K562 (cell line): ENCODE measurements around the gene CD300H. TPM values are rescaled to one million over a fixed set of nuclear protein-coding genes. Genes with fewer than 3 reads are reported as not detected.

ENCODE experiments used
- ATAC-seq: fragments of 200-7000 bp; cut with Tn5 transposase; 3 replicates; pipeline ENCODE4 v1.9.1; 2020; ENCODE audit warnings: moderate library complexity
- BruUV-seq: library from RNA; stranded (reverse); fragments of 400-500 nt; replicated peaks from 2 replicates; lab custom pipeline; 2021; lab: Mats Ljungman, UMichigan
- CTCF ChIA-PET: fragments of 300-600 bp; formaldehyde crosslinking; extraction: SDS; loops from one replicate; lab custom pipeline; 2021; ENCODE audit warnings: low intra/inter-chr PET ratio; lab: Yijun Ruan, JAX
- POLR2A ChIA-PET: fragments of 300-600, 350-650 bp; sonication (Branson Sonifier 250); formaldehyde crosslinking; extraction: SDS; loops from one replicate; lab custom pipeline; 2021; ENCODE audit warnings: antibody characterized with exemption, inconsistent platforms; lab: Yijun Ruan, JAX
- DNase-seq, 4 experiments: peaks; one replicate each; pipeline versions ENCODE4 v3.0.0 to v3.0.0-alpha.2; 2011 to 2018; ENCODE audit warnings: low spot score in 3 of 4, mixed read lengths in 3 of 4; ENCODE audit errors: extremely low read depth in 1 of 4
- FAIRE-seq: peaks from 2 replicates; lab custom pipeline; 2011; peaks lifted over from hg19 to GRCh38; lab: Jason Lieb, UNC
- H2AFZ ChIP-seq: 2 replicates; pipeline ENCODE4 v1.6.0; 2011; ENCODE audit warnings: low read depth, low read length, control low read depth, inconsistent platforms
- H3K27ac ChIP-seq: fragments of 200-600 bp; 3 replicates; pipeline ENCODE4 v1.8.0; 2011; ENCODE audit warnings: low read depth, mild to moderate bottlenecking, control low read depth, inconsistent platforms, low read length, moderate library complexity, mixed read lengths; ENCODE audit errors: extremely low read depth
- H3K27me3 ChIP-seq, 2 experiments: fragments of 300-600 bp in 1 of 2; 2 replicates in 1 of 2; 3 replicates in 1 of 2; pipeline versions ENCODE4 v1.6.0 to v1.8.0; 2011; ENCODE audit warnings: inconsistent platforms in 2 of 2, low read length in 2 of 2, mild to moderate bottlenecking in 1 of 2, mixed read lengths in 1 of 2, moderate library complexity in 1 of 2; ENCODE audit not compliant: control insufficient read depth in 2 of 2, insufficient read depth in 2 of 2
- H3K36me3 ChIP-seq: fragments of 300-600 bp; 3 replicates; pipeline ENCODE4 v1.8.0; 2011; ENCODE audit warnings: mild to moderate bottlenecking, low read length, inconsistent platforms; ENCODE audit not compliant: control insufficient read depth, insufficient read depth
- H3K4me1 ChIP-seq, 2 experiments: fragments of 200-600 bp in 1 of 2; replicated peaks in 1 of 2; 2 replicates in 1 of 2; 3 replicates in 1 of 2; pipeline versions ENCODE4 v1.5.1 to v1.8.0; 2011; ENCODE audit warnings: inconsistent platforms in 2 of 2, low read length in 2 of 2, mild to moderate bottlenecking in 1 of 2, mixed read lengths in 1 of 2, moderate library complexity in 1 of 2; ENCODE audit not compliant: control insufficient read depth in 2 of 2, insufficient read depth in 2 of 2
- H3K4me2 ChIP-seq: 2 replicates; pipeline ENCODE4 v1.6.1; 2011; ENCODE audit warnings: low read length, control low read depth, inconsistent platforms, mixed read lengths; ENCODE audit not compliant: insufficient read depth
- H3K4me3 ChIP-seq: fragments of 200-600 bp; sonication (generic), shearing (Covaris generic); 2 replicates; pipeline ENCODE4 v1.5.1; 2016; ENCODE audit warnings: control low read depth, inconsistent platforms
- H3K79me2 ChIP-seq: fragments of 200-600 bp; 3 replicates; pipeline ENCODE4 v1.8.0; 2011; ENCODE audit warnings: low read length, inconsistent platforms; ENCODE audit not compliant: control insufficient read depth, insufficient read depth
- H3K9ac ChIP-seq, 2 experiments: 2 replicates each; pipeline versions ENCODE4 v1.6.0 to v1.6.1; 2011; ENCODE audit warnings: low read depth in 2 of 2, low read length in 2 of 2, control low read depth in 1 of 2, inconsistent platforms in 1 of 2, mild to moderate bottlenecking in 1 of 2, mixed read lengths in 1 of 2; ENCODE audit not compliant: insufficient read depth in 1 of 2
- H3K9me1 ChIP-seq: one replicate; pipeline ENCODE4 v1.6.0; 2011; ENCODE audit warnings: inconsistent platforms, mild to moderate bottlenecking, low read length, moderate library complexity; ENCODE audit not compliant: control insufficient read depth, insufficient read depth
- H3K9me3 ChIP-seq: replicated peaks from 2 replicates; pipeline ENCODE4 v1.5.1; 2011; ENCODE audit warnings: low read depth, low read length, inconsistent platforms; ENCODE audit not compliant: control insufficient read depth, insufficient read depth
- H4K20me1 ChIP-seq: replicated peaks from 2 replicates; pipeline ENCODE4 v1.6.1; 2011; ENCODE audit warnings: low read length, inconsistent platforms, mixed read lengths; ENCODE audit not compliant: control insufficient read depth, insufficient read depth
- ARID3B ChIP-seq: fragments of 250-450 bp; sonication (Bioruptor Pico); IDR thresholded peaks from 2 replicates; pipeline ENCODE4 v1.4.0; 2020; ENCODE audit warnings: borderline replicate concordance
- ASH1L ChIP-seq: fragments of 450-650 bp; IDR thresholded peaks from 2 replicates; pipeline ENCODE4 v1.6.1; 2018; ENCODE audit warnings: borderline replicate concordance, mild to moderate bottlenecking, low read depth; ENCODE audit not compliant: partially characterized antibody
- FOXA1 ChIP-seq: fragments of 450-650 bp; IDR thresholded peaks from 2 replicates; pipeline ENCODE4 v1.6.1; 2016; ENCODE audit warnings: mild to moderate bottlenecking, borderline replicate concordance
- FOXK1 ChIP-seq: sonication (generic); formaldehyde crosslinking; IDR thresholded peaks from 2 replicates; pipeline ENCODE4 v1.8.0; 2022; ENCODE audit warnings: missing genetic modification reagents, mild to moderate bottlenecking, borderline replicate concordance
- HEY1 ChIP-seq: fragments of 250-450 bp; sonication (Bioruptor Pico); IDR thresholded peaks from 2 replicates; pipeline ENCODE4 v1.5.0; 2020; ENCODE audit warnings: mild to moderate bottlenecking, moderate library complexity, borderline replicate concordance
- RUNX1 ChIP-seq: sonication (generic); IDR thresholded peaks from 2 replicates; pipeline ENCODE4 v1.6.1; 2016; ENCODE audit warnings: antibody characterized with exemption, low read depth
- SP2 ChIP-seq: IDR thresholded peaks from 2 replicates; pipeline ENCODE4 v1.6.1; 2011; ENCODE audit warnings: mild to moderate bottlenecking, low read depth, low read length, moderate library complexity; ENCODE audit not compliant: poor library complexity, severe bottlenecking; ENCODE audit errors: extremely low read depth
- SPI1 ChIP-seq: IDR thresholded peaks from 2 replicates; pipeline ENCODE4 v1.6.1; 2011; ENCODE audit warnings: low read depth, low read length, control low read depth, borderline replicate concordance
- ZBTB1 ChIP-seq: sonication (generic); formaldehyde crosslinking; IDR thresholded peaks from 2 replicates; pipeline ENCODE4 v1.8.1; 2023; ENCODE audit warnings: missing genetic modification reagents, low read depth, mild to moderate bottlenecking, borderline replicate concordance
- ZNF232 ChIP-seq: sonication (generic); formaldehyde crosslinking; IDR thresholded peaks from 2 replicates; pipeline ENCODE4 v1.8.0; 2022; ENCODE audit warnings: mild to moderate bottlenecking, missing genetic modification reagents
- WGBS: fragments of 100-300 bp; shearing (Covaris generic); methylation state at CpG from one replicate; pipeline ENCODE4 v1.1.6; 2016; ENCODE audit warnings: low coverage, mixed read lengths; ENCODE audit not compliant: insufficient coverage; ENCODE audit errors: missing lambda C conversion rate; 5-methylcytosine and 5-hydroxymethylcytosine counted together
- in situ Hi-C: fragments of 300-500 bp; cut with MboI; formaldehyde crosslinking; loops from 4 replicates; pipeline ENCODE4 v1.15.0; 2018; ENCODE audit warnings: inconsistent platforms, mixed read lengths
- intact Hi-C: fragments of 100-400 bp; cut with micrococcal nuclease; formaldehyde crosslinking; loops from 2 replicates; pipeline ENCODE4 v1.14.2; 2022
- polyA plus RNA-seq, 8 experiments: library from polyadenylated mRNA; depleted of rRNA in 4 of 8; stranded (reverse) in 5 of 8; unstranded in 3 of 8; fragments of >200 nt; fragmentation: Nextera tagmentation in 2 of 8; fragmentation: Illumina TruSeq in 1 of 8; extraction: Ambion mirVana in 2 of 8; extraction: Trizol in 1 of 8; gene quantifications; 2 replicates each; pipeline versions ENCODE4 v1.2.1 to v1.2.3, GENCODE V29; 2011 to 2014; ENCODE audit warnings: inconsistent platforms in 1 of 8, missing spikeins in 1 of 8
- total RNA-seq, 7 experiments: library from RNA; depleted of rRNA in 6 of 7; stranded (reverse); fragments of >200 nt in 6 of 7; fragmentation: Illumina TruSeq in 2 of 7; extraction: Trizol in 2 of 7; gene quantifications; 2 replicates each; pipeline versions ENCODE4 v1.2.1 to v1.2.3, GENCODE V29; 2011 to 2021; ENCODE audit warnings: low replicate concordance in 1 of 7
- TF ChIP-seq, protein P1 (sequence below): fragments of 450-650 bp; IDR thresholded peaks from 2 replicates; pipeline ENCODE4 v1.6.1; 2017; ENCODE audit warnings: antibody characterized with exemption

The CD300H gene
- total and polyA plus RNA-seq, 9 of the 15 experiments (the other 6 are each of a cell fraction or from before 2014, with no cell fraction given) = not detected

GRCh38 chr17:74573169-74573568, 5.9 kb upstream of the CD300H start:
- no peaks in the 10 kb centered on the region for H3K79me2 ChIP-seq
- no peaks in the 10 kb centered on the region for H3K9me3 ChIP-seq
- no peaks in the 10 kb centered on the region for H3K4me1 ChIP-seq
- no peak overlapping the region for H3K9ac ChIP-seq
- CTCF ChIA-PET = no interaction called here
- H3K36me3 ChIP-seq = no peaks in the 10 kb centered on the region
- intact Hi-C loops = no loop called here
- no peak overlapping the region for H3K4me3 ChIP-seq
- H2AFZ ChIP-seq = no peak overlapping the region
- no peak for ATAC-seq
- WGBS = 0% methylated on average over 3 of the region's 3 CpGs
- POLR2A ChIA-PET = interaction anchor here (0.9 kb wide), 1 partner anchor 8 kb away, joined by 4 read pairs; no protein-coding TSS in a partner anchor
- in situ Hi-C loops = no loop called here
- H3K27me3 ChIP-seq = peaks cover 8 to 36% of the 10 kb centered on the region in 2 experiments; a peak in 4 of 5 replicates
- no TSS peak for BruUV-seq
- H3K9me1 ChIP-seq = no peaks in the 10 kb centered on the region
- DNase-seq = no peak
- no peak overlapping the region for H3K27ac ChIP-seq
- TF ChIP-seq ZNF232 (CRISPR knock-in tag) (no peak), HEY1 (CRISPR knock-in tag) (no peak)
- no peak for FAIRE-seq
- peaks cover 7% of the 10 kb centered on the region; the same call in 1 of the 2 replicates for H4K20me1 ChIP-seq
- H3K4me2 ChIP-seq = no peak overlapping the region

GRCh38 chr17:74571621-74572270, 4.4 kb upstream of the CD300H start:
- Histone ChIP-seq H3K27ac (no peak overlapping the region), H3K9me3 (no peaks in the 10 kb centered on the region), H3K4me3 (no peak overlapping the region), H3K4me1 (no peaks in the 10 kb centered on the region), H4K20me1 (peaks cover 7% of the 10 kb centered on the region; the same call in 1 of the 2 replicates), H3K27me3 (peaks cover 7 to 31% of the 10 kb centered on the region in 2 experiments; a peak in 4 of 5 replicates), H3K9me1 (no peaks in the 10 kb centered on the region), H3K36me3 (no peaks in the 10 kb centered on the region), H2AFZ (no peak overlapping the region), H3K9ac (no peak overlapping the region), H3K79me2 (no peaks in the 10 kb centered on the region), H3K4me2 (no peak overlapping the region)
- no peak for DNase-seq
- in situ Hi-C loops (no loop called here), intact Hi-C loops (no loop called here)
- no TSS peak for BruUV-seq
- ChIA-PET POLR2A (no interaction called here), CTCF (no interaction called here)
- ATAC-seq = no peak
- no peak for FAIRE-seq
- 12% methylated on average over 4 of the region's 4 CpGs for WGBS
- no peak for TF ChIP-seq ASH1L
- no peak for TF ChIP-seq FOXK1 (CRISPR knock-in tag)
- TF ChIP-seq SPI1 = no peak
- TF ChIP-seq ARID3B (CRISPR knock-in tag) = no peak
- no peak for TF ChIP-seq ZNF232 (CRISPR knock-in tag)
- TF ChIP-seq ZBTB1 = no peak
- TF ChIP-seq, protein P1, sequence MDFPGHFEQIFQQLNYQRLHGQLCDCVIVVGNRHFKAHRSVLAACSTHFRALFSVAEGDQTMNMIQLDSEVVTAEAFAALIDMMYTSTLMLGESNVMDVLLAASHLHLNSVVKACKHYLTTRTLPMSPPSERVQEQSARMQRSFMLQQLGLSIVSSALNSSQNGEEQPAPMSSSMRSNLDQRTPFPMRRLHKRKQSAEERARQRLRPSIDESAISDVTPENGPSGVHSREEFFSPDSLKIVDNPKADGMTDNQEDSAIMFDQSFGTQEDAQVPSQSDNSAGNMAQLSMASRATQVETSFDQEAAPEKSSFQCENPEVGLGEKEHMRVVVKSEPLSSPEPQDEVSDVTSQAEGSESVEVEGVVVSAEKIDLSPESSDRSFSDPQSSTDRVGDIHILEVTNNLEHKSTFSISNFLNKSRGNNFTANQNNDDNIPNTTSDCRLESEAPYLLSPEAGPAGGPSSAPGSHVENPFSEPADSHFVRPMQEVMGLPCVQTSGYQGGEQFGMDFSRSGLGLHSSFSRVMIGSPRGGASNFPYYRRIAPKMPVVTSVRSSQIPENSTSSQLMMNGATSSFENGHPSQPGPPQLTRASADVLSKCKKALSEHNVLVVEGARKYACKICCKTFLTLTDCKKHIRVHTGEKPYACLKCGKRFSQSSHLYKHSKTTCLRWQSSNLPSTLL = no peak
- no peak for TF ChIP-seq FOXA1
- no peak for TF ChIP-seq SP2
- TF ChIP-seq RUNX1 = no peak
